HG03045 (cell line): ENCODE results near the gene RAPGEF3.
A peak's percentile ranks its signal among the peaks of the same experiment; 100 is the strongest.

Experiments
- ATAC-seq: cut with Tn5 transposase; IDR thresholded peaks from one replicate; pipeline ENCODE4 v1.9.1; 2021; ENCODE audit warnings: mild to moderate bottlenecking, moderate library complexity; ENCODE audit not compliant: unreplicated experiment

The RAPGEF3 gene

GRCh38 chr12:47744005-47744651, 14.6 kb downstream of the RAPGEF3 start:
- no peak for ATAC-seq

- ATAC-seq, result no peak
Observed at GRCh38 chr12:47743311-47743860, 15.3 kb downstream of the RAPGEF3 start.

- no peak for ATAC-seq
Observed at GRCh38 chr12:47742253-47742825, 16.3 kb downstream of the RAPGEF3 start.

GRCh38 chr12:47741340-47741703, 17.4 kb downstream of the RAPGEF3 start:
- ATAC-seq, result no peak

- no peak for ATAC-seq
Observed at GRCh38 chr12:47740606-47741339, 17.9 kb downstream of the RAPGEF3 start.

- peak; percentile 45 for ATAC-seq
Observed at GRCh38 chr12:47739979-47740378, 18.7 kb downstream of the RAPGEF3 start.

GRCh38 chr12:47739297-47739696, 19.4 kb downstream of the RAPGEF3 start:
- ATAC-seq, result no peak

GRCh38 chr12:47737936-47738594, 20.6 kb downstream of the RAPGEF3 start:
- ATAC-seq, result no peak

GRCh38 chr12:47736877-47737676, 21.6 kb downstream of the RAPGEF3 start:
- ATAC-seq, result no peak

- no peak for ATAC-seq
Observed at GRCh38 chr12:47736216-47736615, 22.5 kb downstream of the RAPGEF3 start.

GRCh38 chr12:47735649-47736048, 23.0 kb downstream of the RAPGEF3 start:
- no peak for ATAC-seq

GRCh38 chr12:47734725-47735480, 23.8 kb downstream of the RAPGEF3 start:
- no peak for ATAC-seq

- no peak for ATAC-seq
Observed at GRCh38 chr12:47733142-47733541, 25.5 kb downstream of the RAPGEF3 start.

- ATAC-seq, result no peak
Observed at GRCh38 chr12:47732504-47732903, 26.2 kb downstream of the RAPGEF3 start.

GRCh38 chr12:47731723-47732122, 27.0 kb downstream of the RAPGEF3 start:
- ATAC-seq, result no peak

- ATAC-seq, result no peak
Observed at GRCh38 chr12:47730341-47730744, 28.3 kb downstream of the RAPGEF3 start.

- no peak for ATAC-seq
Observed at GRCh38 chr12:47729233-47729632, 29.4 kb downstream of the RAPGEF3 start.

- ATAC-seq, result peak; percentile 79
Observed at GRCh38 chr12:47725893-47726292, 32.8 kb downstream of the RAPGEF3 start.

GRCh38 chr12:47725091-47725772, 33.4 kb downstream of the RAPGEF3 start, which contains the start of gene ENDOU:
Gene ENDOU (minus strand): TSS chr12:47725490. CDS start chr12:47725413, 77 bp downstream.
- no peak for ATAC-seq
